HG02678 (cell line): Measurements from ENCODE around the gene CRBN.

Source experiments
- ATAC-seq: cut with Tn5 transposase; IDR thresholded peaks from one replicate; pipeline ENCODE4 v1.9.1; 2021; ENCODE audit warnings: mild to moderate bottlenecking, moderate library complexity; ENCODE audit not compliant: unreplicated experiment

The CRBN gene

GRCh38 chr3:3177861-3178497 lies 1.5 kb downstream of the CRBN start:
- no peak for ATAC-seq

- no peak for ATAC-seq
These were observed 6.9 kb downstream of the CRBN start for GRCh38 chr3:3172627-3173026.

GRCh38 chr3:3170998-3171397 lies 8.5 kb downstream of the CRBN start:
- peak; percentile 66 for ATAC-seq

DNA sequence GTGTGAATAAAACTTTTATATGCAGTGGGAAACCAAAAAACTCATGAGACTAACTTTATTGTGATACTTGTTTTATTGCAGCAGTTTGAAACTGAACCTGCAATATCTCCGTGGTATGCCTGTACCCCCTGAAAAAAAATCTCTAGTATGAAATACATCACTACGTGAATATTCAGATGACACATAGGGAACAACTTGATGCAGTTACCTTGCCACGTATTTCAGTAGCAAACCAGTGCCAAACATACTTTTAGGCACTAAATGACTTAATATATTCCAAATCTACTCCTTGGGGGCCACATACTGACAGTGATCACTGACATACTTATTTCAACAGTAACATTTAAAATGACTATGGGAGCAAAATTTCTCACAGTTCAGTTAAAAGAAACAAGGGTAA lies 13.8 kb downstream of the CRBN start:
- ATAC-seq = no peak

DNA sequence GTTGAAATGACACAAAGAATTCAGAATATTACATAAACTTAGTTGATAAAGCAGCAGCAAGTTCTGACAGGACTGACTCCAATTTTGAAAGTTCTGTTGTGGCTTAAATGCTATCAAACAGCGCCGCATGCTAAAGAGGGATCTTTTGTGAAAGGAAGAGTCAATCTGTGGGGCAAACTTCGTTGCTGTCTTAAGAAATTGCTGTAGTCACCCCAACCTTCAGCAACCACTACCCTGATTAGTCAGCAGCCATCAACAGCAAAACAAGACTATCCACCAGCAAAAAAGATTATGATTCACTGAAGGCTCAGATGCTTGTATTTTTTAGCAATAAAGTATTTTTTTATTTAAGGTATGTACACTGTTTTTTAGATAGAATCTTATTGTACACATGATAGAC lies 14.2 kb downstream of the CRBN start:
- no peak for ATAC-seq

GRCh38 chr3:3160826-3161225 lies 18.7 kb downstream of the CRBN start:
- no peak for ATAC-seq

DNA sequence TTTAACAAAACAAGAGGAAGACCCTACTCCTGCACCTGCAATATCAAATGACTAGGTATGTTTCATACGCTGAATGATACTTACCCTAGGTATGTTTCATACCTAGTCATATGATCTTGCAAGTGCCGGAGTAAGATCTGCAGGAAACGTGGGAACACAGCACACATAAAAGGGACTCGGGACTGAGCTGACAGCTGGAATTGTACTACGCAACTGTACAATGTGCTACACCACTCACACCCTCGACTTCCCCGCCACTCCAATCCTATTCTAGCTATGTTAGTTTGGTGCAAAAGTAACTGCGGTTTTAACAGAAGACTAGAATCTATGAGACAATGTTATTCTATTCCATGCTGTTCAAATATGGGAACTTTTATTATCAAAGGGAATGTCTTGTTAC lies 22.0 kb downstream of the CRBN start:
- no peak for ATAC-seq

DNA sequence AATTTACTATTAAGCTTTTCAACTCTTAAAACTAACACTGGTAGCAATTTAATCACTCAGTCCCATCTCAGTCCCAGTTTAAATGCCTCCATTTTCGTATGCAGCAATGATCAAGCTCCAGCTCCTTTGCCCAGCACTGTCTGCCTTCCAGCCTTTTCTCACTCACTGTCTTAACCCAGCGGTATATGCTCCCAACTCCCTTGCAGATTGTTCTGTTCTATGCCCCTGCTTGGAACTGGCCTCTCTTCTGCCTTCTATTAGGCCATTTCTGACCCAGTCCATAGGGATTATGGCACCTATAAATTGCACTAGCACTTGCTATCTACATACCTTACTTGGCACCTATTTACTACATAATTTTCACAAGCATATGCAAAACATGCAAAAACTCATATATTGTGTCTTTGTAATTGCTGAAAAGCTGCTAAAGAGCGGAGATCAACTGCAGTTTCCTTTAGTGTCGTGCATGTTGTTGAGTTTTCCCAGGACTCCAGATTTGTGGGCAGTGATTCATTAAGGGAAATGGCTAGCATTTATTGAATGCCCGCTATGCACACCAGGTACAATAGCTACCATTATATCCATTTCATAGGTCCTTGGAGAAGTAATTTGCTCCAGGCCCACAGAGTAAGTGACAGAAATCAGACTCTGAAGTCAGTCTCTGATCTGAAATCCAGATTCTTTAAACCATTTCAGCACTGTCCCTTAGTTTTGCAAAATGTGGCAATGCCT lies 24.4 kb downstream of the CRBN start:
- ATAC-seq = no peak

DNA sequence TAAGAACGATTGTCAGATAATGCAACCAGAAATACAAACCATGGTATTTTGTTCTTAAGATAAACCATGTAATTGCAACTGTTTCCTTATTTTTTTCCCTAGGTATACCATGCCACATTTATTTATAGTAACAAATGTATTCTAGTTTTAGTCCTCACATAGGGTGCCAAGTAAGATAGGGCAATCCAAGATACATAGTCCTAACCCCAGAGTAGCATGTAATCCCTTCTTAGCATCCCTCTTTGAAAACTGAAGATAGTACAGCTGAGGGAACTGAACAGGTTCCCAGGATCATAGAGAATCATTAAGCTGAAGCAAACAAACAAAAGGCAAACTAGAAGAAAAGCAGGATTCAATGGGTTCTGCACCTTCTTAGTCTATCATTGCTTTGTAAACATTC lies 28.0 kb downstream of the CRBN start:
- ATAC-seq = no peak

DNA sequence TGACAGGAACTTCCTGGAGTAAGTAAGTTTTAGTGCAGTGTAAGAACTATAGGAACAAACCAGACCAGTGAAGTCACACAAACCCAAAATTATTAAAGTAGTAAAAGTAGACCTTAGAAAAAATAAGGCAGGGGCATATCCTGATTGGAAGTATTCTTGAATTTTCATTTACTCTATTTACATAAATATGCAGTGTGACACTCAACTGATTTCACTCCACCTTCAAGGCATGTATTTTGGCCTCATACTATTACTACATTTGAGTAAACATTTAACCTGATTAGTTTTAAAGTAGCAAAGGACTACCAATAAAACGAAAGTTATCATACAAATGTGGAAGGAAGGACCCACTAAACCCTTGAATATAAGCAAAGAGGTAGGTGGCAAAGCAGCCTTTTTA lies 29.9 kb downstream of the CRBN start:
- ATAC-seq = no peak

DNA sequence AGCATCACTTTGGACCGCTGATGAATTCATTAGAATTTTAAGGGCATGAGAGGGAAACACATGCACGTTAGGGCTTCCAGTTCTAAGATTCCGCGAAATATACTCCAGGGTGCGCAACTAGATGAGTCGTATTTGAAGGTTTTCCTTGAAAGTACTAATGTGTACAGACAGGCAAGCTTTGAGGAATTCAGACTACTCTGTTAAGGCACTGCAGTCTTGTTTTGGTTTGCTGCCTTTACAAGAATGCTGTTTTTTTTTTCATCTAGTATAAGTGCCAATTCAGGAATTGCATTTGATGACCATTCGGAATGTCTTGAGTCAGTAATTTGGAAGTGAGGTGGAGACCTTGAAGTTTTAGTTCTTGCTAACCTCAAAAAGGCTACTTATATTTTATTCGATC lies 33.7 kb downstream of the CRBN start:
- no peak for ATAC-seq

DNA sequence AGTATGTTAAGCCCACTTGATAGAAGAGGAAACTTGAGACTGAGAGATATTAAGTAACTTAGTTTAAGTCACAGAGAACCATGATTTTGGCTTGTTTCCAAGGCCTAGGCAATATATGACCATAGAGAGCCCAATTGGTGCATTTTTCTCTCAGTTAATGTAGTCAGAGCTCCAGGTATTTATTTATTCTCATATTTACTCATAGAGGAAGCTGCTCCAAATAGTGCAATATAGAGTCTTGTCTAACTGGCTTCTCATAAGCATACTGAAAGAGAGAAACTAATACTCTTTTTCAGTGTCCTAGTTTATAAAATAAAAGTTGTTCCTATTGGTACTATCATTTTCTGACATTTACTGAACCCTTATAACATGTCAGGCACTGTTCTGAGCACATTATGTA lies 37.6 kb downstream of the CRBN start:
- ATAC-seq = no peak

DNA sequence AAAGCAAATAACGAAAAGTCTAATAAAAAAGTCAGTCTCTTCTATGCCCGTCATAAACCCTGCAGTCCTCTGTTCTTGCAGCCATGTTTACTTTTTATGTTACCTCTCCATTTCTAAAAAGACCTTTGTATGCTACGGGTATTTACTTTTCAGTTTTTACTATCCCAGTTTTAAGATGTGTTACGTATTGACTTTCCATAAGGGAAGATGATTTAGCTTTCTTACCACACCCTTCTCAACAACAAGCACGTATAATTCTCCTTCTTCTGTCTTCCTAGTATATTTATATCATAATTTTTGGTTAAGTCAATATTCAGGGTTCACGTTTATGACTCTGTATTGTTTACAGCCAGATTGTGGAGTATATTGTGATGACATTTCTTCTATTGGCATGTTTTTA lies 42.0 kb downstream of the CRBN start:
- no peak for ATAC-seq

- no peak for ATAC-seq
These were observed 44.6 kb downstream of the CRBN start for GRCh38 chr3:3134750-3135448.

DNA sequence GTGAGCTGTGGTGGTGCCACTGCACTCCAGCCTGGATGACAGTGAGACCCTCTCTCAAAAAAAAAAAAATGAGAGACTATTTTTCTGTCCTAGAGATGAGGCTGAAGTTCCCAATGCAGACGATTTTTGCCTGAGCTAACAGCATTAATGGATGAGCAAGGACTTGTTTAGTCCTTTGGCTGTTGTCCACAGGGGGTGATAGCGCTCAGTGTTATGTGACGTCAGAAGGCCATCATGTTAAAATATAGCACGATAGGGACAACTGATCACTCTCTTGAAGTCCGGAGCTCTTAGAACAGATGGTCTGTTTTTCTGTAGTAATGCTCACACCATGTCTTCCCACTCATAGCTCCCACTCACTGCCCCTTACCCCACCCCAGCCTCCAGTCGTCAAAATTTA lies 46.0 kb downstream of the CRBN start:
- ATAC-seq = no peak

DNA sequence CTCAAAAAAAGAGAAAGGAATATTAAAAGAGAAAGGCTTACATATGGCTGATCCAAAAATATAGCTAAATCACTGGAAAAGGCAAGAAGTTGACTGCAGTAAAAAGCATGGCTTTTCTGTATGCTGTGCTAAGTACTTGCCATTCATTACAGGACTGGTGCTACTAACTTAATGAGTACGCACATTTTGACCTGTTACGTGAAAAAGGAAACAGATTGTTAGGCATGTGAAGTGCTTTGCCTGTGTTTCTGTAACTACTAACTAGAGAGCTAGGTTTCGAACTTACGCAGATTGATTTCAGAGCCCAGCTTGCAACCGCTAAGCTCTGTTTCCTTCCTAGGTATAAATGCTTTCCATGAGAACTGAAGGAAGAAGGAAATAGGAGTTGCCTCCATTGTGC lies 49.9 kb downstream of the CRBN start:
- no peak for ATAC-seq

DNA sequence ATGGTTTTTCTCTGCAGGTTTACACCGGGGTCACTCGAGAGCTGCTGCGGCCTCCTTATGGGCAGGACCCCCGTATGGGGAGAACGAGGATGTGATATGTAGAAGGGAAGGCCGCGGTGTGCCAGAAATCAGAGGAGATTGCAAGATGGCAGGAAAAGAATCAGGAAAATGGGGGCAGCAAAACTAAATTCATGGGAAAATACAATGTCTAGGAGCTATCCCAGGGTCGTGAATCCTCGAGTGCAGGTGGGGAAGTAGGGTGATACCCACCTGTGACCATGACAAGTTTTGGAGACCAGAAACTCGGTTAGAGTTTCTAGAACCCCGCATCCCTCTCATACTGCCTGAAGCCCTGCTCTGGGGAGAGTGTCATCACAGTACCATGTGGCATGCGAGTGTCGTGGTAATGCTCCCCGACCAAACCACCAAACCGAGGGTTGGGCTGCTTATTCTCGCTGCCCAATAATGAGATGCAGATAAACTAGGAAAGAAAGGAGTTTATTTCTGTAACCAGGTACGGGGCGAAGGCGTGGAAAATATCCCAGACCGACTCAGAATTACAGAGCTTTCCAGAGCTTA lies 52.0 kb downstream of the CRBN start:
- ATAC-seq = no peak

DNA sequence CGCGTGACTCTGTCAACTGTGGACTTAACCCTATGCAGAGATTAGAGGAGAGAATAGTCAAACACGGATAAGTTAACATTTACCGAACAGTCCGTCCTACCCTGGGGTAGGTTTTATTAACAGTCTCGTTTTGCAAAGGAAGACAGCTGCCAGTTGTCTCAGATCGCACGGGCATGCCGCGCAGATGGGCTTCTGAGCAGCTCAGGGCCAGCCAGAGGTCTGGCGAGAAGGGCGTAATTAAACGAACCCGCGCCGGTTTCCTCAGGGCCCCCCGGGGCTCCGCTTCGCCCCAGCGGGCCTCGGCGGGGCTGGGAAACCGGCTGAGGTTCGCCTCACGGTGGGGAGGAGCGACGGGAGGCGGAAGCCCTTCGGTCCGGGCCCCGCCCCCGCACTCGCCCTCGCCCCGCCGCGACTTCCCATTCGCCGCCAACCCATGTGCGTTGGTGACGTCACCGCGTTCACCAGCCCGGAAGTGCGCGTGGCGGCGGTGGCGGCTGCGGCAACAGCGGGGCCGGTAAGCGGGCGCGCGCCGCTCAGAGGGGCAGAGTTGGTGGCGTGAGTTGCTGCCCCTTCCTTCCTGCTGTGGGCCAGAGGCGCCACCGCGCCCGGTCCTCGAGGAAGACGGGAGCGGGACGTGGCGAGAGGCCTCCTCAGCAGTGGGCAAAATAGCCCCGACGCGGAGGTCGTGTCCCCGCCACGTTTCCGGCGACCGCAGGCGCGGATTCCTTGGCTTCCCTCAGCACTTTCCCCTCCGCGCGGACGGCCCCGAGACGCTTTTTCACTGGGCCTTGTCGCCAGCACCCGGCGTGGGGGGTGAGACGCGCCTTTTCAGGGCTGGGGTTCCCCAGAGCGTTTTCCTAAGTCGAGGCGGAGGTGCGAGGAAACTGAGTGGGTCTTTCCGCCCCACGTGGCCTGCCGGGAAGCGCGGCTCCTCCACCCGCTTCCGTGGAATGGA lies 52.7 kb downstream of the CRBN start, which contains the start of gene TRNT1:
Gene TRNT1, plus strand, starts transcription at position 464 of the 955 bp plus-strand sequence. CDS start 2,101 bp downstream, outside the sequence.
- ATAC-seq = peak; percentile 96

- ATAC-seq = no peak
These were observed 53.5 kb downstream of the CRBN start for GRCh38 chr3:3125977-3126376.

DNA sequence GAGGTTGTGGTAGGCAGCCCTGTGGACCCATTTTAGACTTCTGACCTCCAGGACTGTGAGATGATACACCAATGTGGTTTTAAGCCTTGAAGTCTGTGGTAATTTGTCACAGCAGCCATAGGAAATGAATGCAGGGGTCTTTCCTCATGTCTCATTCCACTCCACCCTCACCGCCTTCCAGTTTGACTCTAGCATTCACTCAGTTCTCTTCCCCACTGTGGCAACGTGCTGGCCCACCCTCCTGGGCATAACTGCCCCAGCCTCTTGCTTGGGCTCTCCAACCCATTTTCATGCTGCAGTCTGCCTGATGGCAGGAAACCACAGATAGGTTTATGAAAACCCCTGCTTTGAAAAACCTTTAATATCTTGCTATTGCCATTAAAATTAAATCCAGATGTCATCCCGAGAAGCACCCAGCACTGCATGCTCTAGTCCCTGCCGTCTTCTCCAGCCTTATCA lies 60.1 kb downstream of the CRBN start:
- no peak for ATAC-seq
